GM19468 (cell line): ENCODE data around the gene VDR.

Experiments used
- ATAC-seq: cut with Tn5 transposase; IDR thresholded peaks from one replicate; pipeline ENCODE4 v1.9.1; 2021; ENCODE audit warnings: mild to moderate bottlenecking, moderate library complexity, moderate number of reproducible peaks; ENCODE audit not compliant: unreplicated experiment; ENCODE audit errors: extremely low read depth

VDR gene

GRCh38 chr12:47896633-47897032 is 8.2 kb downstream of the VDR start:
- ATAC-seq, result no peak

GRCh38 chr12:47896022-47896421 is 8.8 kb downstream of the VDR start:
- no peak for ATAC-seq

- ATAC-seq, result no peak
Observed at GRCh38 chr12:47894652-47895051, 10.1 kb downstream of the VDR start.

GRCh38 chr12:47894068-47894467 is 10.7 kb downstream of the VDR start:
- ATAC-seq, result no peak

- ATAC-seq, result no peak
Observed at GRCh38 chr12:47892819-47893218, 12.0 kb downstream of the VDR start.

- no peak for ATAC-seq
Observed at GRCh38 chr12:47891356-47891755, 13.4 kb downstream of the VDR start.

GRCh38 chr12:47889040-47889439 is 15.8 kb downstream of the VDR start:
- no peak for ATAC-seq

- no peak for ATAC-seq
Observed at GRCh38 chr12:47888153-47888819, 16.5 kb downstream of the VDR start.

GRCh38 chr12:47887529-47887928 is 17.3 kb downstream of the VDR start:
- ATAC-seq, result no peak

- ATAC-seq, result no peak
Observed at GRCh38 chr12:47886510-47887240, 18.1 kb downstream of the VDR start.

GRCh38 chr12:47885566-47885965 is 19.2 kb downstream of the VDR start:
- ATAC-seq, result no peak

GRCh38 chr12:47885012-47885501 is 19.7 kb downstream of the VDR start:
- ATAC-seq, result no peak

GRCh38 chr12:47884501-47884900 is 20.3 kb downstream of the VDR start:
- ATAC-seq, result no peak

GRCh38 chr12:47883663-47884195 is 21.1 kb downstream of the VDR start:
- no peak for ATAC-seq

- peak; percentile 71 for ATAC-seq
Observed at GRCh38 chr12:47882781-47883546, 21.8 kb downstream of the VDR start.

- no peak for ATAC-seq
Observed at GRCh38 chr12:47881826-47882427, 22.9 kb downstream of the VDR start.

GRCh38 chr12:47881051-47881450 is 23.7 kb downstream of the VDR start:
- ATAC-seq, result no peak

GRCh38 chr12:47878918-47879481 is 25.8 kb downstream of the VDR start:
- ATAC-seq, result no peak

GRCh38 chr12:47878293-47878917 is 26.4 kb downstream of the VDR start:
- ATAC-seq, result no peak

- ATAC-seq, result no peak
Observed at GRCh38 chr12:47877081-47877480, 27.7 kb downstream of the VDR start.
